GM12873 (cell line): Measurements from ENCODE around the gene UBR7.

ENCODE experiments used
- CTCF ChIP-seq: IDR thresholded peaks from 2 replicates; pipeline ENCODE4 v1.5.1; 2012; ENCODE audit warnings: low read depth, mild to moderate bottlenecking, moderate library complexity, low read length, control low read depth; ENCODE audit not compliant: insufficient read depth; ENCODE audit errors: missing control alignments

UBR7 gene

GRCh38 chr14:93206793-93207467 is at the start of gene UBR7, which contains the start of gene GON7:
Gene UBR7, plus strand, starts transcription at chr14:93207256. Its CDS starts 36 bp downstream, at chr14:93207292.
Gene GON7, minus strand, starts transcription at chr14:93207065. Its CDS starts 28 bp downstream, at chr14:93207037.
- TF ChIP-seq CTCF = peak; percentile 34

GRCh38 chr14:93160353-93160801 is 46.7 kb upstream of the UBR7 start:
- TF ChIP-seq CTCF = peak; percentile 41

DNA sequence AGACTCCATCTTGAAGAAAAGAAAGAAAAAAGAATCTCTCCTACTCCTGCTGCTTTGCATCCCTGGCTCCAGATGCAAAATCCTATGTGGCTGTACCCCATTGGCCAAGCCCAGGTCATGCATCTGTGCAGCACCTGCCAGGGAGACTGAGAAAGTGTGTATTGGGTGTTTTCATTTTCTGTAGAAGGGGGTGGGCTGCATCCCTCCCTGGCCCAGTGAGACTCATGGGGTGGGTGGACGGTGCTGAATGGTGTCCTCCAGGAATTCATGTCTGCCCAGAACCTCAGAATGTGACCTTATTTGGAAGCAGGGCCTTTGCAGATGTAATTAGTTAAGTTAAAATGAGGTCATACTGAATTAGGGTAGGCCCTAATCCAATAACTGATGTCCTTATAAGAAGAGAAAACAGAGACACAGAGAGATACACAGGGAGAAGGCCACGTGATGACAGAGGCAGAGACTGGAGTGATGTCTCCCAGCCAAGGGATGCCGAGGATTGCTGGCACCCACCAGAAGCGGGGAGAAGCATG is 45.6 kb upstream of the UBR7 start:
- no peak for TF ChIP-seq CTCF

DNA sequence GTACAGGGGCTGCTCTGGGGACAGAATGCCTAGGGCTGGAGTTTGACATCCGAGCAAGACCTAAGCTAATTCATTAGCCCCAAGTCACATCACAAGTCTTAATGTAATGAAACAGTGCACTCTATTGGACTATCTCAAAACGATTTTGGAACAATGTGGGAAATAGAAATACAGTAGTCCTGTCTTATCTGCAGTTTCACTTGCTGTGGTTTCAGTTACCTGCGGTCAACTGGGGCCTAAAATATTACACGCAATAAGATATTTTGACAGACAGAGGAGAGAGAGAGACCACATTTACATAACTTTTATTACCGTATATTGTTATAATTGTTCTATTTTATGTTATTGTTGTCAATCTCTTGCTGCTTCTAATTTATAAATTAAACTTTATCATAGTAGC is 43.5 kb upstream of the UBR7 start:
- TF ChIP-seq CTCF = peak; percentile 10

DNA sequence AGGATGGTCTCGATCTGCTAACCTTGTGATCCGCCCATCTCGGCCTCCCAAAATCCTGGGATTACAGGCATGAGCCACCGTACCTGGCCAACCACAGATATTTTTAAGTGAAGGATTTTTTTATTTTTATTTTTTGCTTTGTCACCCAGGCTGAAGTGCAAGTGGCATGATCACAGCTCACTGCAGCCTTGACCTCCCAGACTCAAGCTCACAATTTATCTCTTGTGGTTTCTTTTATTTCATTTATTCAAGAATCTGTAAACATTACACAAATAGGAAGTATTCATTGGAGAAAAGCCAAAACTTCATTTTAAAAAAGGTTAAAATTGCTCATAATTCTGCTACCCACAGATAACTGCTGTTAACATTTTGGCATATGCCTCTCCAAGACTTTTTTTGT is 35.7 kb upstream of the UBR7 start:
- no peak for TF ChIP-seq CTCF

DNA sequence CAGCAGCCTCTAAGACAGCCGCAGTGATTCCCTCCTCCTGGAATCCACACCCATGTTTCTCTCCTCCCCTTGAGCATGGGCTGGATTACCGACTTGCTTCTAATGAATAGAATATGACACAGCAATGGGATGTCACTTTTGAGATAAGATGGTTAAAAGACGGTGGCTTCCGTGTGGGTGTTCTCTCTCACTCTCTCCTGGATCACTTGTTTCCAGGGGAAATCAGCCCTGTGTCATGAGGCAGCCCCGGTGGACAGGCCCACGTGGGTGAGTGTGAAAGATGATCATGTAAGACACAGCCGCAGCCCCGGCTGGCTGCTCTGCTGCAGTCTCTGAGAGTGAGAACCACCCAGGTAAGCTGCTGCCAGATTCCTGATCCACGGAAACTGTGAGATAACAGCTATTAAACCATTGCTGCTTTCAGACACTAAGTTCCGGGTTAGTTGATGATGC is 33.1 kb upstream of the UBR7 start:
- no peak for TF ChIP-seq CTCF

- TF ChIP-seq CTCF = no peak
Observed at GRCh38 chr14:93175492-93175891, 31.6 kb upstream of the UBR7 start.
